Measurements from ENCODE around the gene ZNF425. TPM values are rescaled to one million over a fixed set of nuclear protein-coding genes. Genes with fewer than 3 reads are reported as not detected.
A peak's percentile ranks its signal among the peaks of the same experiment; 100 is the strongest.

Gene ZNF425
- polyA plus RNA-seq, 4 donors: 0.45 to 3.9 (median 0.76) TPM

- DNase-seq (no peak), FAIRE-seq (no peak)
- 88 to 92% (median 90%) methylated on average over 10 to 12 of the region's 12 CpGs for WGBS, 3 donors
These were observed 16.2 kb downstream of the ZNF425 start for GRCh38 chr7:149109969-149110368.

GRCh38 chr7:149104749-149105148 is 21.4 kb downstream of the ZNF425 start:
- Histone ChIP-seq H3K27me3 (ENCODE audit: control insufficient read depth in 3 of 3, insufficient read depth in 3 of 3, low read length in 3 of 3) (no peaks in the 10 kb centered on the region), H3K4me1 (ENCODE audit: control insufficient read depth in 3 of 3, insufficient read depth in 2 of 3, low read depth in 1 of 3, low read length in 2 of 3) (no peaks in the 10 kb centered on the region), H3K27ac (ENCODE audit: low read depth in 1 of 3, low read length in 2 of 3) (no peak overlapping the region), H3K9me3 (ENCODE audit: control insufficient read depth in 2 of 2, insufficient read depth in 1 of 2, low read depth in 1 of 2, low read length in 1 of 2) (no peaks in the 10 kb centered on the region), H3K4me3 (ENCODE audit: low read depth in 1 of 3, low read length in 3 of 3) (no peak overlapping the region), H3K36me3 (ENCODE audit: control insufficient read depth in 3 of 3, insufficient read depth in 2 of 3, low read depth in 1 of 3, low read length in 3 of 3) (peaks cover 0 to 23% (median 0%) of the 10 kb centered on the region in 3 donors)
- FAIRE-seq: no peak
- 96 to 97% (median 96%) methylated on average over 25 of the region's 25 CpGs for WGBS, 3 donors
- DNase-seq: no peak

More at GRCh38 chr7:149109969-149110368, 16.2 kb downstream of the ZNF425 start:
- Histone ChIP-seq H3K4me3 (ENCODE audit: low read depth in 1 of 3, low read length in 3 of 3) (no peak overlapping the region), H3K27ac (ENCODE audit: low read depth in 1 of 3, low read length in 2 of 3) (no peak overlapping the region), H3K27me3 (ENCODE audit: control insufficient read depth in 3 of 3, insufficient read depth in 3 of 3, low read length in 3 of 3) (no peaks in the 10 kb centered on the region), H3K36me3 (ENCODE audit: control insufficient read depth in 3 of 3, insufficient read depth in 2 of 3, low read depth in 1 of 3, low read length in 3 of 3) (peaks cover 0 to 13% (median 0%) of the 10 kb centered on the region in 3 donors), H3K4me1 (ENCODE audit: control insufficient read depth in 3 of 3, insufficient read depth in 2 of 3, low read depth in 1 of 3, low read length in 2 of 3) (no peaks in the 10 kb centered on the region), H3K9me3 (ENCODE audit: control insufficient read depth in 2 of 2, insufficient read depth in 1 of 2, low read depth in 1 of 2, low read length in 1 of 2) (no peaks in the 10 kb centered on the region)

GRCh38 chr7:149104214-149104613 is 21.9 kb downstream of the ZNF425 start:
- Histone ChIP-seq H3K4me3 (ENCODE audit: low read depth in 1 of 3, low read length in 3 of 3) (no peak overlapping the region), H3K4me1 (ENCODE audit: control insufficient read depth in 3 of 3, insufficient read depth in 2 of 3, low read depth in 1 of 3, low read length in 2 of 3) (no peaks in the 10 kb centered on the region), H3K9me3 (ENCODE audit: control insufficient read depth in 2 of 2, insufficient read depth in 1 of 2, low read depth in 1 of 2, low read length in 1 of 2) (no peaks in the 10 kb centered on the region), H3K27ac (ENCODE audit: low read depth in 1 of 3, low read length in 2 of 3) (no peak overlapping the region), H3K36me3 (ENCODE audit: control insufficient read depth in 3 of 3, insufficient read depth in 2 of 3, low read depth in 1 of 3, low read length in 3 of 3) (peaks cover 0 to 23% (median 0%) of the 10 kb centered on the region in 3 donors), H3K27me3 (ENCODE audit: control insufficient read depth in 3 of 3, insufficient read depth in 3 of 3, low read length in 3 of 3) (no peaks in the 10 kb centered on the region)
- no peak for FAIRE-seq
- WGBS, 3 donors: 97 to 98% (median 97%) methylated on average over 35 of the region's 35 CpGs
- DNase-seq: no peak

GRCh38 chr7:149103424-149103823 is 22.7 kb downstream of the ZNF425 start:
- FAIRE-seq (no peak), DNase-seq (no peak)
- Histone ChIP-seq H3K27me3 (ENCODE audit: control insufficient read depth in 3 of 3, insufficient read depth in 3 of 3, low read length in 3 of 3) (no peaks in the 10 kb centered on the region), H3K4me1 (ENCODE audit: control insufficient read depth in 3 of 3, insufficient read depth in 2 of 3, low read depth in 1 of 3, low read length in 2 of 3) (no peaks in the 10 kb centered on the region), H3K27ac (ENCODE audit: low read depth in 1 of 3, low read length in 2 of 3) (no peak overlapping the region), H3K4me3 (ENCODE audit: low read depth in 1 of 3, low read length in 3 of 3) (no peak overlapping the region), H3K36me3 (ENCODE audit: control insufficient read depth in 3 of 3, insufficient read depth in 2 of 3, low read depth in 1 of 3, low read length in 3 of 3) (peaks cover 0 to 22% (median 0%) of the 10 kb centered on the region in 3 donors), H3K9me3 (ENCODE audit: control insufficient read depth in 2 of 2, insufficient read depth in 1 of 2, low read depth in 1 of 2, low read length in 1 of 2) (no peaks in the 10 kb centered on the region)
- WGBS, 3 donors: 93 to 98% (median 97%) methylated on average over 9 of the region's 9 CpGs

- no peaks in the 10 kb centered on the region for H3K4me1 ChIP-seq (ENCODE audit: control insufficient read depth in 3 of 3, insufficient read depth in 2 of 3, low read depth in 1 of 3, low read length in 2 of 3)
- WGBS, 3 donors: 65 to 79% (median 73%) methylated on average over 1 of the region's 1 CpG
- no peak overlapping the region for H3K27ac ChIP-seq (ENCODE audit: low read depth in 1 of 3, low read length in 2 of 3)
- H3K4me3 ChIP-seq (ENCODE audit: low read depth in 1 of 3, low read length in 3 of 3): no peak overlapping the region
- FAIRE-seq (no peak), DNase-seq (no peak)
- H3K9me3 ChIP-seq (ENCODE audit: control insufficient read depth in 2 of 2, insufficient read depth in 1 of 2, low read depth in 1 of 2, low read length in 1 of 2): no peaks in the 10 kb centered on the region
- H3K36me3 ChIP-seq (ENCODE audit: control insufficient read depth in 3 of 3, insufficient read depth in 2 of 3, low read depth in 1 of 3, low read length in 3 of 3): peaks cover 0 to 21% (median 0%) of the 10 kb centered on the region in 3 donors
- H3K27me3 ChIP-seq (ENCODE audit: control insufficient read depth in 3 of 3, insufficient read depth in 3 of 3, low read length in 3 of 3): no peaks in the 10 kb centered on the region
These were observed 23.5 kb downstream of the ZNF425 start for GRCh38 chr7:149102666-149103065.

GRCh38 chr7:149100821-149101220 is 25.3 kb downstream of the ZNF425 start:
- Histone ChIP-seq H3K9me3 (ENCODE audit: control insufficient read depth in 2 of 2, insufficient read depth in 1 of 2, low read depth in 1 of 2, low read length in 1 of 2) (no peaks in the 10 kb centered on the region), H3K27ac (ENCODE audit: low read depth in 1 of 3, low read length in 2 of 3) (no peak overlapping the region), H3K27me3 (ENCODE audit: control insufficient read depth in 3 of 3, insufficient read depth in 3 of 3, low read length in 3 of 3) (no peaks in the 10 kb centered on the region), H3K36me3 (ENCODE audit: control insufficient read depth in 3 of 3, insufficient read depth in 2 of 3, low read depth in 1 of 3, low read length in 3 of 3) (peaks cover 0 to 21% (median 0%) of the 10 kb centered on the region in 3 donors), H3K4me3 (ENCODE audit: low read depth in 1 of 3, low read length in 3 of 3) (no peak overlapping the region), H3K4me1 (ENCODE audit: control insufficient read depth in 3 of 3, insufficient read depth in 2 of 3, low read depth in 1 of 3, low read length in 2 of 3) (no peaks in the 10 kb centered on the region)
- FAIRE-seq (no peak), DNase-seq (no peak)
- WGBS, 3 donors: 92 to 100% (median 96%) methylated on average over 2 of the region's 2 CpGs

GRCh38 chr7:149099058-149099457 is 27.1 kb downstream of the ZNF425 start:
- FAIRE-seq (no peak), DNase-seq (no peak)
- Histone ChIP-seq H3K4me3 (ENCODE audit: low read depth in 1 of 3, low read length in 3 of 3) (no peak overlapping the region), H3K4me1 (ENCODE audit: control insufficient read depth in 3 of 3, insufficient read depth in 2 of 3, low read depth in 1 of 3, low read length in 2 of 3) (no peaks in the 10 kb centered on the region), H3K36me3 (ENCODE audit: control insufficient read depth in 3 of 3, insufficient read depth in 2 of 3, low read depth in 1 of 3, low read length in 3 of 3) (peaks cover 0 to 9% (median 0%) of the 10 kb centered on the region in 3 donors), H3K27me3 (ENCODE audit: control insufficient read depth in 3 of 3, insufficient read depth in 3 of 3, low read length in 3 of 3) (no peaks in the 10 kb centered on the region), H3K9me3 (ENCODE audit: control insufficient read depth in 2 of 2, insufficient read depth in 1 of 2, low read depth in 1 of 2, low read length in 1 of 2) (no peaks in the 10 kb centered on the region), H3K27ac (ENCODE audit: low read depth in 1 of 3, low read length in 2 of 3) (no peak overlapping the region)
- 80 to 91% (median 80%) methylated on average over 6 of the region's 6 CpGs for WGBS, 3 donors

- Histone ChIP-seq H3K36me3 (ENCODE audit: control insufficient read depth in 3 of 3, insufficient read depth in 2 of 3, low read depth in 1 of 3, low read length in 3 of 3) (no peaks in the 10 kb centered on the region), H3K9me3 (ENCODE audit: control insufficient read depth in 2 of 2, insufficient read depth in 1 of 2, low read depth in 1 of 2, low read length in 1 of 2) (no peaks in the 10 kb centered on the region), H3K4me3 (ENCODE audit: low read depth in 1 of 3, low read length in 3 of 3) (no peak overlapping the region), H3K4me1 (ENCODE audit: control insufficient read depth in 3 of 3, insufficient read depth in 2 of 3, low read depth in 1 of 3, low read length in 2 of 3) (no peaks in the 10 kb centered on the region), H3K27me3 (ENCODE audit: control insufficient read depth in 3 of 3, insufficient read depth in 3 of 3, low read length in 3 of 3) (no peaks in the 10 kb centered on the region), H3K27ac (ENCODE audit: low read depth in 1 of 3, low read length in 2 of 3) (no peak overlapping the region)
- 80 to 85% (median 83%) methylated on average over 4 of the region's 4 CpGs for WGBS, 3 donors
- FAIRE-seq (no peak), DNase-seq (no peak)
These were observed 29.0 kb downstream of the ZNF425 start for GRCh38 chr7:149097088-149097487.

- Histone ChIP-seq H3K27me3 (ENCODE audit: control insufficient read depth in 3 of 3, insufficient read depth in 3 of 3, low read length in 3 of 3) (no peaks in the 10 kb centered on the region), H3K27ac (ENCODE audit: low read depth in 1 of 3, low read length in 2 of 3) (peak overlapping the region in 1 of 3 donors; percentile 73), H3K36me3 (ENCODE audit: control insufficient read depth in 3 of 3, insufficient read depth in 2 of 3, low read depth in 1 of 3, low read length in 3 of 3) (no peaks in the 10 kb centered on the region), H3K4me3 (ENCODE audit: low read depth in 1 of 3, low read length in 3 of 3) (no peak overlapping the region), H3K9me3 (ENCODE audit: control insufficient read depth in 2 of 2, insufficient read depth in 1 of 2, low read depth in 1 of 2, low read length in 1 of 2) (no peaks in the 10 kb centered on the region), H3K4me1 (ENCODE audit: control insufficient read depth in 3 of 3, insufficient read depth in 2 of 3, low read depth in 1 of 3, low read length in 2 of 3) (no peaks in the 10 kb centered on the region)
- DNase-seq (peak in 1 of 2 donors; percentile 77), FAIRE-seq (no peak)
- WGBS, 3 donors: 32 to 55% (median 45%) methylated on average over 4 of the region's 4 CpGs
These were observed 32.9 kb downstream of the ZNF425 start for GRCh38 chr7:149093228-149093627.

Data from small intestine (tissue), 7 donors.